NCI-H460 (cell line): ENCODE results near the gene NUFIP1. TPM values are rescaled to one million over a fixed set of nuclear protein-coding genes. Genes with fewer than 3 reads are reported as not detected.
"Not testable (repeated sequence)": the region's sequence is repeated elsewhere in the genome, so short reads cannot be mapped to it uniquely, and the experiment has no call there.

ENCODE experiments used
- DNase-seq: peaks from one replicate; pipeline ENCODE4 v3.0.0-alpha.2; 2016; ENCODE audit warnings: low read depth; ENCODE audit errors: extremely low read depth
- total RNA-seq: library from RNA; depleted of rRNA; stranded (reverse); fragments of >200 nt; shearing (Covaris generic); gene quantifications from 2 replicates; pipeline ENCODE4 v1.2.3, GENCODE V29; 2014

The NUFIP1 gene
- total RNA-seq, 1 experiment from 2014 or later, result 6.6 TPM

- DNase-seq, result peak; percentile 48
These were observed 67.1 kb downstream of the NUFIP1 start for GRCh38 chr13:44921931-44922758.

- no peak for DNase-seq
These were observed 67.9 kb downstream of the NUFIP1 start for GRCh38 chr13:44921246-44921877.

GRCh38 chr13:44920013-44920412 is 69.3 kb downstream of the NUFIP1 start:
- DNase-seq, result no peak

- no peak for DNase-seq
These were observed 70.0 kb downstream of the NUFIP1 start for GRCh38 chr13:44919104-44919804.

GRCh38 chr13:44918326-44919103 is 70.8 kb downstream of the NUFIP1 start:
- DNase-seq, result peak; percentile 83

- peak; percentile 92 for DNase-seq
These were observed 71.5 kb downstream of the NUFIP1 start for GRCh38 chr13:44917589-44918325.

GRCh38 chr13:44912278-44913016 is 76.8 kb downstream of the NUFIP1 start:
- no peak for DNase-seq

- DNase-seq, result no peak
These were observed 80.6 kb downstream of the NUFIP1 start for GRCh38 chr13:44908712-44909111.

GRCh38 chr13:44908266-44908665 is 81.0 kb downstream of the NUFIP1 start:
- no peak for DNase-seq

GRCh38 chr13:44906713-44907112 is 82.6 kb downstream of the NUFIP1 start:
- no peak for DNase-seq

- no peak for DNase-seq
These were observed 83.0 kb downstream of the NUFIP1 start for GRCh38 chr13:44906230-44906629.

- DNase-seq, result no peak
These were observed 83.7 kb downstream of the NUFIP1 start for GRCh38 chr13:44905556-44905955.

GRCh38 chr13:44904967-44905366 is 84.3 kb downstream of the NUFIP1 start:
- no peak for DNase-seq

GRCh38 chr13:44903574-44903985 is 85.7 kb downstream of the NUFIP1 start:
- no peak for DNase-seq

GRCh38 chr13:44902738-44903137 is 86.5 kb downstream of the NUFIP1 start:
- DNase-seq, result no peak

GRCh38 chr13:44899967-44900366 is 89.3 kb downstream of the NUFIP1 start:
- no peak for DNase-seq

GRCh38 chr13:44898308-44898707 is 91.0 kb downstream of the NUFIP1 start:
- not testable (repeated sequence) for DNase-seq

GRCh38 chr13:44895953-44896335 is 93.3 kb downstream of the NUFIP1 start:
- no peak for DNase-seq

GRCh38 chr13:44895264-44895952 is 93.9 kb downstream of the NUFIP1 start:
- no peak for DNase-seq
